ENCODE measurements around the gene ZNF273.
"Not testable (repeated sequence)": the region's sequence is repeated elsewhere in the genome, so short reads cannot be mapped to it uniquely, and the experiment has no call there.

The ZNF273 gene

DNA sequence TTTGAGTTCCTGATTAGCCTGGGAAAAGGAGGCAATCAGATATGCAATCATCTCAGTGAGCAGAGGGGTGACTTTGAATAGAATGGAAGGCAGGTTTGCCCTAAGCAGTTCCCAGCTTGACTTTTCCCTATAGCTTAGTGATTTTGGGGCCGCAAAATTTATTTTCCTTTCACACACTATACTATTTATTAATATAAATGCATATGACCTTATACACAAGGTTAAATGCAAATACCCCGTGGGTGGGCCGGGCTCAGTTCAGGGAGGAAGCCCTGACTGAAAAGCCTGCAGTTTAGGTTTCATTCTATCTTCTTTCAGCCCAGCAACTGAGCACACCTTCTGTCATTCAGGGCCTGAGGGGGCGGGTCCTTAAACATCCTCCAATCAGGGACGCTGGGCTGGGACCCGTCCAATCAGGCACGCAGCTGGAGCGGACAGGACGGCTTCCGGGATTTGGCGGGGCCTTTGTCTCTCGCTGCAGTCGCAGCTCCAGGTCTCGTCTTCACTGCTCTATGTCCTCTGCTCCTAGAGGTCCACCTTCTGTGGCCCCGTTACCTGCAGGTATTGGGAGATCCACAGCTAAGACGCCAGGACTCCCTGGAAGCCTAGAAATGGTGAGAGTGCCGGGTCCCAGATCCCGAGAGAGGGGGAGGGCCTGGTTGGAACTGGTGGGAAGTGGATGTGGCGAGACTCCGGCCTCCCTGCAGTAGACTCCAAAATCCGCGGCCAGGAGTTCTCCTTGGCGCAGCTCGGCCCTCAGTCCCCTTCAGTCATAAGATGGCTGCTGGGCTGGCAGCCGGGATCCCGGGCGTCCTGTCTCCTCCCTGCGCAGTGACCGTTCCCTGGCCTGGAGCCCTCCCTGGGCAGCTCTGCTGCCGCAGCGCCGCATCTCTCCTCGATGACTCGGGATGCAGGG, at the start of gene ZNF273:
ZNF273 (plus strand) TSS at position 468 of the 916 bp plus-strand sequence; CDS start at position 513, 45 bp downstream.
- peak; percentile 61 for DNase-seq (ENCODE audit: extremely low read depth, low read depth)
- TF ChIP-seq, protein P1, sequence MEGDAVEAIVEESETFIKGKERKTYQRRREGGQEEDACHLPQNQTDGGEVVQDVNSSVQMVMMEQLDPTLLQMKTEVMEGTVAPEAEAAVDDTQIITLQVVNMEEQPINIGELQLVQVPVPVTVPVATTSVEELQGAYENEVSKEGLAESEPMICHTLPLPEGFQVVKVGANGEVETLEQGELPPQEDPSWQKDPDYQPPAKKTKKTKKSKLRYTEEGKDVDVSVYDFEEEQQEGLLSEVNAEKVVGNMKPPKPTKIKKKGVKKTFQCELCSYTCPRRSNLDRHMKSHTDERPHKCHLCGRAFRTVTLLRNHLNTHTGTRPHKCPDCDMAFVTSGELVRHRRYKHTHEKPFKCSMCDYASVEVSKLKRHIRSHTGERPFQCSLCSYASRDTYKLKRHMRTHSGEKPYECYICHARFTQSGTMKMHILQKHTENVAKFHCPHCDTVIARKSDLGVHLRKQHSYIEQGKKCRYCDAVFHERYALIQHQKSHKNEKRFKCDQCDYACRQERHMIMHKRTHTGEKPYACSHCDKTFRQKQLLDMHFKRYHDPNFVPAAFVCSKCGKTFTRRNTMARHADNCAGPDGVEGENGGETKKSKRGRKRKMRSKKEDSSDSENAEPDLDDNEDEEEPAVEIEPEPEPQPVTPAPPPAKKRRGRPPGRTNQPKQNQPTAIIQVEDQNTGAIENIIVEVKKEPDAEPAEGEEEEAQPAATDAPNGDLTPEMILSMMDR (IDR thresholded peaks at IDR 0.05; ENCODE audit: low read depth, low read length): no peak

DNA sequence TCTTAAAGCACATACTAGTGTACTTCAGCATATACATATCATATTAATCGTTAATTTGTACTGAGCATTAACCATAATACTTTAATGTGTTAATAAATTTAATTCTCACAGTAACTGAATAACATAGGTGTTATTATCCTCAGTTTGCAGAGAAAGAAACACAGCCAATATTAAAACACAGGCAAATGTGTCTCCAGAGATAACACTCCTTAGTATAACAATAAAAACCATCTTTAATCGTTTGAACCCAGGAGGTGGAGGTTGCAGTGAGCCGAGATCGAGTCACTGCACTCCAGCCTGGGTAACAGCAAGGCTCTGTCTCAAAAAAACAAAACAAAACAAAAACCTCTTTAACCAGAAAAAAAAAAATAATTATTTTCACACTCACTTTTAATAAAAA, 49.4 kb upstream of the ZNF273 start:
- TF ChIP-seq, protein P1 (IDR thresholded peaks at IDR 0.05; ENCODE audit: low read depth, low read length): no peak
- no peak for DNase-seq (ENCODE audit: extremely low read depth, low read depth)

DNA sequence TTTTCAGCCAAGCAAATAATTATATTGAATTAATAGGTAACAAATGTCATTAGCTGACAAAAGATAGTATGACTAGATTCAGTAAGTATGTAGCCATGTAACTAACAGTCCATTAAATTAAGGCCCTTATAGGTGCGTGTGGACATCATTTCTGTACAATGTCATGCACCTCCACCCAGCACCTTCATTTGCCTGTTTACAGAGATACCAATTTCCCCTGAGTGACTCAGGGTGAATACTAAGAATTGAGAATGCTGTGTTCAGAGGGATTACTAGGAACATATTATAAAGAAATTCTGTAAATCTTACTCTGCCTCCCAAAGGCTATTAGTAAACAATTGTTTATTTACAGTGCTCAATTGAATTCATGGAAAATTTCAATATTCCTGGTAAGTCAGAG, 48.1 kb upstream of the ZNF273 start:
- TF ChIP-seq, protein P1 (IDR thresholded peaks at IDR 0.05; ENCODE audit: low read depth, low read length): no peak
- DNase-seq (ENCODE audit: extremely low read depth, low read depth): no peak

DNA sequence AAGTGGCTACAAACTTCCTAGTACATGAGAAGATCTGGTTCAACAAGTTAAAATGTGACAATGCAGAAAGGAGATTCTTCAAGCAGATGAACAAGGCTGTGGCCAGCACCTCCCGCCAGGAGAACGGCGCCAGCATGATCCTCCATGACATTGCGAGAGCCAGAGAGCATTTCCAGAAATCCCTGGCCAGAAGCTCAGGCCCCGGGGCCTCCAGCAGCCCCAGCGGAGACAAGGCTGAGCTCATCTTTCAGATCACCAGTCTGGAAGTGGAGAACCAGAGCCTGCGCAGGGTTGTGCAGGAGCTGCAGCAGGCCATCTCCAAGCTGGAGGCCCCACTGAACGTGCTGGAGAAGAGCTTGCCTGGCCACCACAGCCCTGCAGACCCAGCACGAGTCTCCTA, 40.1 kb upstream of the ZNF273 start:
- DNase-seq (ENCODE audit: extremely low read depth, low read depth): no peak
- TF ChIP-seq, protein P1 (IDR thresholded peaks at IDR 0.05; ENCODE audit: low read depth, low read length): no peak

DNA sequence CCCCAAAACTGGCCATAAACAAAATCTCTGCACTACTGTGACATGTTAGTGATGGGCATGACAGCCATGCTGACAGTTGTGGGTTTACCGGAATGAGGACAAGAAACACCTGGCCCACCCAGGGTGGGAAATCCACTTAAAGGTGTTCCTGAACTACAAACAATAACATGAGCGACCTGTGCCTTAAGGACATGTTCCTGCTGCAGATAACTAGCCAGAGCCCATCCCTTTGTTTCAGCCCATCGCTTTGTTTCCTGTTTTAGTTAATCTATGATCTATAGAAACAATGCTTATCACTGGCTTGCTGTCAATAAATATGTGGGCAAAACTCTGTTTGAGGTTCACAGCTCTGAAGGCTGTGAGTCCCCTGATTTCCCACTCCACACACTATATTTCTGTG, 39.5 kb upstream of the ZNF273 start:
- not testable (repeated sequence) for DNase-seq (ENCODE audit: extremely low read depth, low read depth)

DNA sequence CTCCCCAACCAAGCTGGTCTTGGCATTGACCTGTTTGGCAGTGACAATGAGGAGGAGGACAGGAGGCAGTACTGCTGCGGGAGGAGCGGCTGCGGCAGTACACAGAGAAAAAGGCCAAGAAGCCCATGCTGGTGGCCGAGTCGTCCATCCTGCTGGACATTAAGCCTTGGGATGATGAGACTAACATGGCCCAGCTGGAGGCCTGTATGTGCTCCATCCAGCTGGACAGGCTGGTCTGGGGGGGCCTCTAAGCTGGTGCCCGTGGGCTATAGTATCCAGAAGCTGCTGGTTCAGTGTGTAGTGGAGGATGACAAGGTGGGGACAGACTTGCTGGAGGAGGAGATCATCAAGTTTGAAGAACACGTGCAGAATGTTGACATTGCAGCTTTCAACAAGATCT, 39.1 kb upstream of the ZNF273 start:
- TF ChIP-seq, protein P1 (IDR thresholded peaks at IDR 0.05; ENCODE audit: low read depth, low read length): no peak
- DNase-seq (ENCODE audit: extremely low read depth, low read depth): no peak

DNA sequence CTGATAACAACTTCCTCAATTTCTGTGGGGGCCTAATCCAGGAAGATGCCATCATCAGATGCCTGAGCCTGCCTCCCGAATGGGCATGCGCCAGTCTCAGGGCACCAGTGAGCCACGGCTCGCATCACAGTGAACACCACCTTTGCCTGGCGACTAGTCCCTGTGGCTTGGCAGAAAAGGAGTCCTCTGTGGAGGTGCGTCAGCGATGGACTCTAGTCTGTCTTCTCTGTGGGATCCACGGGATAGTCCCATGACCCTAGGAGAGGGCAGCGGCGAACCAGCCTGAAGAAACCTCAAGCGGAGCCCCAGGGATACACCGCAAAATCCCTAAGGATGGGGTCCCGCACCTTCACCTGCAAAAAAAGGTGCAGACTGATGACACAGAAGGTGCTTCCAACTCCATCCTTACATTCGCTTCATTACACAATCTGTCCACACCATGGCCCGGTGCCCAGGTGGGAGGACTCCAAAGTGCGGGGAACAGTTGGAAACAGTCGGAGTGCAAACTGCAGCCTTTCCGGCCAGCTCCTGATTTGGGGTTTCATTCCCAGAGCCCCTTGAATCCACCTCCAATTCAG, 35.1 kb upstream of the ZNF273 start:
- TF ChIP-seq, protein P1 (IDR thresholded peaks at IDR 0.05; ENCODE audit: low read depth, low read length): no peak
- no peak for DNase-seq (ENCODE audit: extremely low read depth, low read depth)
